HG03196 (cell line): Measurements from ENCODE around the gene PLA2G2D.

Experiments used
- ATAC-seq: cut with Tn5 transposase; IDR thresholded peaks from one replicate; pipeline ENCODE4 v1.9.1; 2021; ENCODE audit not compliant: unreplicated experiment

The PLA2G2D gene

DNA sequence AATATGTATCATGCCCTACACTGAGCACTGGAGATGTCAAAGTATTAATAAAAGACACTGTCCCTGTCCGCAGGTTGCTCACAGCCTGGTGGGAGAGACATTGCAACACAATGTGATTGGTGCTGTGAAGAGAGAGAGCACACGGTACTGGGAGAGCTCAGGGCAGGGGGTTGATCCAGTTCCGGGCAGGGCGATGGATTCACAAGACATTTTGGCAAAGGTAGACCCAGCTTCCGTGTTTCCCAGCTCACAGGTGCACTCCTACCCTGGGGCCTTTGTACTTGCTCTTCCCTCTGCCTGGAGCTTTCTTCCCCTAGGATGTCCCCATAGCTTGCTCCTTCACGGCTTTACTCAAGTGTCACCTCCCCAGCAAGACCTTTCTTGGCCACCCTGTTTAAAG lies 47.9 kb downstream of the PLA2G2D start:
- no peak for ATAC-seq

DNA sequence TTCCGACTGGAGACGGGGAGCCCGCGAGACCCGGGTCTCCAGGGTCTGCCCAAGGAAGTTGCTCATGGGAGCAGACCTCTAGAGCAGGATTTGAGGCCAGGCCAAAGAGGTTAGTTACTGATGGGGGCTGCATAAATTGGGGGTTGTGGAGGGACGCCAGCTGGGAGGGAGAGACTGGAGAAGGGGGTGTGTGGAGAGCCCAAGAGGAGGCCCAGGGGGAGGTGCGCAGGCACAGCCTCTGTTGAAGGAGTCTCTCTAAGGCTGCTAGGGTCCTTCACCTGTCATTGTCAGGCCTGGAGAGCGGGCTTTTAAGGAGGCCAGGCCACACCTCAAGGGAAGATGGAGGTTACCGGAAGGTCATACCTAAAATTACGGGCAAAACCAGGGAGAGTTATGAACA lies 49.0 kb downstream of the PLA2G2D start:
- no peak for ATAC-seq

DNA sequence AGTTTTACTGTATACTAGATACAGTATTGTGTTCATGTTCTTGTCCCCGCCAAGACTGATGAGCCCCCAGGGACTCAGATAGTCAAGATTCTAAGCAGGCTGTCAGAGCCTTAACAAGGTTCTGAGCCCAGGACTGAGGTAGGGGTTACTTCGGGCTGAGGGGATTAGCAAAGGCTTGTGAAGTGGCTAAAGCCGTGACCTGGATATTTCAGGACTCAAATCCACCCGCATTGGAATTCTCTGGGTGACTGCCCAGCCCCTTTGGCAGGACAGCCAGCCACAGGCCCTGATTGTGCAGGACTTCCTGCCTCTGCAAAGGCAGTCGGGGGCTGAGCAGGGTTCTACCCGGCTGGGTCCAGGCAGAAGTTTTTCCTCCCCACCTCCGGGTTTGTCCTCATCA lies 49.5 kb downstream of the PLA2G2D start, which contains the start of gene PLA2G5:
PLA2G5 (plus strand) TSS at position 321 of the 400 bp plus-strand sequence. CDS start 14,637 bp downstream, outside the sequence.
- no peak for ATAC-seq

DNA sequence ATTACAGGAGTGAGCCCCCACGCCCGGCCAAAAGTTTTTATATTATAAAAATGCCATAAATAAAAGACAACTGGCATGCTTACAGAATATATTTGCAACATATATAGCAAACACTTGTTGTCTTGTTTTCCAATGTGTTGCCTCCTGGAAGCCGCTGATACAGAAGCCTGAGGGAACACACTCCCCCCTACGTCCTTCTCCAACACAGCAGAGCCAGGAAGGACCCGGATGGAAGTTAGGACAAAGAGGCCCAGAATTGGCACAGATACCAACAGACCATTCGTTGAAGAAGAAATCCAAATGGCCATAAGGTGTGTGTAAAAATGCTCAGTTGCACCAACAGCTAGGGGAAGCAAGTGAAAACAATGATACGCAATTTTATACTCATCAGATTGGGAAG lies 50.6 kb downstream of the PLA2G2D start:
- no peak for ATAC-seq

DNA sequence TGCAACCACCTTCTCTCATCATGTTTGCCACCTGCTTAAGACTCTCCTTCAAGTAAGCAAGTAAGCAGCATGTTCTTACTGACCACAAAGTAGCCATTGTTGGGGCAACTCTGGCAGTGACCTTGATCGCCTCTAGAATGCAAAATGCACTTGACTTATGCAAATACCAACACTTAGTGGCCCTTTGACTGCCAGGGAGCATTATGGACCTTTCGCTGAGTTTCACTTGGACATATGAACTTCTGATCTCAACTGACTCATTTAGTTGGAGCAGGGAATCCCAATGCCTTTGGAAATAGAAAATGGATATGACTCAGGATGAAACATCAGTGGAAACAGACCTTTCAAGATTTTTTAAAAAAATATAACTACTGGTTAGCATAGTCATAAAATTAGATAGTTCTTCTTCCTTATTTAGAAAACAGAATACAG lies 55.5 kb downstream of the PLA2G2D start:
- ATAC-seq = no peak
